Keratinocyte (primary cell): ENCODE data around the gene VPS8.

Source experiments
- CTCF ChIP-seq, 3 experiments: IDR thresholded peaks in 1 of 3; conservative IDR thresholded peaks in 1 of 3; optimal IDR thresholded peaks in 1 of 3; 2 replicates in 2 of 3; 3 replicates in 1 of 3; pipeline versions ENCODE3 to v1.5.1; 2011; ENCODE audit warnings: low read length in 3 of 3, mild to moderate bottlenecking in 3 of 3, moderate library complexity in 2 of 3, control low read depth in 1 of 3, inconsistent platforms in 1 of 3; ENCODE audit not compliant: insufficient read depth in 2 of 3; ENCODE audit errors: extremely low read depth in 1 of 3
- EZH2 ChIP-seq: IDR thresholded peaks from one replicate; pipeline ENCODE4 v1.6.1; 2012; ENCODE audit warnings: inconsistent platforms, mild to moderate bottlenecking, low read length, moderate library complexity

- TF ChIP-seq CTCF (optimal IDR thresholded peaks at IDR 0.05 in 1 of 3, IDR thresholded peaks at IDR 0.05 in 1 of 3, conservative IDR thresholded peaks at IDR 0.05 in 1 of 3; ENCODE audit: extremely low read depth in 1 of 3, insufficient read depth in 2 of 3, low read length in 3 of 3) (no peak), EZH2 (no peak)
Observed at GRCh38 chr3:184798120-184798519, 13.8 kb upstream of the VPS8 start.
